Measurements from ENCODE around the gene IRF4.

The IRF4 gene

DNA sequence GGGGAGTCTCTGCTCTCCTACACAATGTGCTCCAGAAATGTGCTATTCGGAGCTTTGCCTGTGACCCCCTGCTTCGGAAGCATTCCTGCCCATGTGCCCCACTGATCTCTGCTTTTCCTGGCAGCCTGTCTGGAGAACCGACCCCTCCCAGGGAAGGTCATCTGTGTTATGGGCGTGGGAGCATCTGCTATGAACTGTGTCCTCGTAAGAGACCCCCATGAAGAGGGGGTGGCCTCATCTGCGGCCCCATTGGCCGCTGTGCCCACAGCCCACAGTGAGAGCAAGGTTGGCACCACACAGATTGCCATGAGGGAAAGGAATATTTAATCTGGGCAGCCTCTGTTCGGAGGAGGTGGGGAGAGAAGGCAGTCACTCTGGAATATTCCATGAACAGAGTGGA lies 32.7 kb upstream of the IRF4 start:
- no peak overlapping the region for H3K4me3 ChIP-seq (ENCODE audit: low read length)
- DNase-seq (ENCODE audit: low read depth) = no peak
- TF ChIP-seq, protein P1, sequence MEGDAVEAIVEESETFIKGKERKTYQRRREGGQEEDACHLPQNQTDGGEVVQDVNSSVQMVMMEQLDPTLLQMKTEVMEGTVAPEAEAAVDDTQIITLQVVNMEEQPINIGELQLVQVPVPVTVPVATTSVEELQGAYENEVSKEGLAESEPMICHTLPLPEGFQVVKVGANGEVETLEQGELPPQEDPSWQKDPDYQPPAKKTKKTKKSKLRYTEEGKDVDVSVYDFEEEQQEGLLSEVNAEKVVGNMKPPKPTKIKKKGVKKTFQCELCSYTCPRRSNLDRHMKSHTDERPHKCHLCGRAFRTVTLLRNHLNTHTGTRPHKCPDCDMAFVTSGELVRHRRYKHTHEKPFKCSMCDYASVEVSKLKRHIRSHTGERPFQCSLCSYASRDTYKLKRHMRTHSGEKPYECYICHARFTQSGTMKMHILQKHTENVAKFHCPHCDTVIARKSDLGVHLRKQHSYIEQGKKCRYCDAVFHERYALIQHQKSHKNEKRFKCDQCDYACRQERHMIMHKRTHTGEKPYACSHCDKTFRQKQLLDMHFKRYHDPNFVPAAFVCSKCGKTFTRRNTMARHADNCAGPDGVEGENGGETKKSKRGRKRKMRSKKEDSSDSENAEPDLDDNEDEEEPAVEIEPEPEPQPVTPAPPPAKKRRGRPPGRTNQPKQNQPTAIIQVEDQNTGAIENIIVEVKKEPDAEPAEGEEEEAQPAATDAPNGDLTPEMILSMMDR (conservative IDR thresholded peaks at IDR 0.05; ENCODE audit: low read depth, low read length) = no peak

- TF ChIP-seq, protein P1 (conservative IDR thresholded peaks at IDR 0.05; ENCODE audit: low read depth, low read length) = no peak
- no peak overlapping the region for H3K4me3 ChIP-seq (ENCODE audit: low read length)
- DNase-seq (ENCODE audit: low read depth) = no peak
These were observed 32.1 kb upstream of the IRF4 start for GRCh38 chr6:359261-360035.

DNA sequence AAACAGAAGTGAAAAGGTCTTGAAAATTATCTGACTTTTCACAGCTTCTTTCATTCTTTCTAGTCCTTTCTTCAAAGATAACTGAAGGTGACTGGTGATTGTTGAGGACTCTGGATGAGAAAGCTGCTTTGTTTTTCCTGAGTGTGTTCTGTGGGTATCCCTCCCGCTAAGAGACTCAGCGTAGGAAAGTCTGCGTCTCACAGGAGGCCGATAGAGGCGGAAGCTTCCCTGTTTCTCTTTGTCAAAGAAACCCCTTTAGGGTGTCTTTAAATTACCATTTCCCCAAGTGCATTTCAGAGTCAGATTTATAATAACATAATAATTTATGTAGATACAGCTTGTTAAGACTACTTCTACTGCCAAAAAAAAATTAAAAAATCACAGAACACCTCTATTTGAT lies 31.2 kb upstream of the IRF4 start:
- H3K4me3 ChIP-seq (ENCODE audit: low read length) = no peak overlapping the region
- DNase-seq (ENCODE audit: low read depth) = no peak
- TF ChIP-seq, protein P1 (conservative IDR thresholded peaks at IDR 0.05; ENCODE audit: low read depth, low read length) = no peak

- no peak overlapping the region for H3K4me3 ChIP-seq (ENCODE audit: low read length)
- DNase-seq (ENCODE audit: low read depth) = no peak
- TF ChIP-seq, protein P1 (conservative IDR thresholded peaks at IDR 0.05; ENCODE audit: low read depth, low read length) = no peak
These were observed 30.7 kb upstream of the IRF4 start for GRCh38 chr6:360764-361373.

GRCh38 chr6:361411-362132 lies 30.0 kb upstream of the IRF4 start:
- DNase-seq (ENCODE audit: low read depth) = no peak
- no peak overlapping the region for H3K4me3 ChIP-seq (ENCODE audit: low read length)

GRCh38 chr6:362231-362923 lies 29.2 kb upstream of the IRF4 start:
- H3K4me3 ChIP-seq (ENCODE audit: low read length) = no peak overlapping the region
- no peak for DNase-seq (ENCODE audit: low read depth)

More at GRCh38 chr6:361411-362132, 30.0 kb upstream of the IRF4 start:
- TF ChIP-seq, protein P1 (conservative IDR thresholded peaks at IDR 0.05; ENCODE audit: low read depth, low read length) = no peak

More at GRCh38 chr6:362231-362923, 29.2 kb upstream of the IRF4 start:
- TF ChIP-seq, protein P1 (conservative IDR thresholded peaks at IDR 0.05; ENCODE audit: low read depth, low read length) = no peak

Measured in retinal pigment epithelial cell (primary cell).